Neural progenitor cell (in vitro differentiated cells): ENCODE results near the gene NFE2L3. TPM values are rescaled to one million over a fixed set of nuclear protein-coding genes. Genes with fewer than 3 reads are reported as not detected.
A peak's percentile ranks its signal among the peaks of the same experiment; 100 is the strongest.

Experiments used
- DNase-seq: peaks from one replicate; pipeline ENCODE4 v3.0.0-alpha.2; 2016; ENCODE audit warnings: low spot score
- H2AFZ ChIP-seq: fragments of 200-600 bp; sonication (generic); replicated peaks from 2 replicates; pipeline ENCODE4 v1.6.1; 2016; ENCODE audit warnings: antibody characterized with exemption
- H3F3A ChIP-seq: fragments of 200-600 bp; sonication (generic); 2 replicates; pipeline ENCODE4 v1.6.1; 2016; ENCODE audit warnings: antibody characterized with exemption, low read depth
- H3K27ac ChIP-seq: fragments of 200-600 bp; sonication (generic); 2 replicates; pipeline ENCODE4 v1.5.1; 2016; ENCODE audit warnings: mild to moderate bottlenecking
- H3K27me3 ChIP-seq: fragments of 200-600 bp; sonication (generic); 2 replicates; pipeline ENCODE4 v1.6.1; 2016; ENCODE audit warnings: mild to moderate bottlenecking, moderate library complexity
- H3K36me3 ChIP-seq: fragments of 200-600 bp; sonication (generic); 2 replicates; pipeline ENCODE4 v1.5.1; 2016
- H3K4me1 ChIP-seq: fragments of 200-600 bp; sonication (generic); 2 replicates; pipeline ENCODE4 v1.6.1; 2016; ENCODE audit warnings: mixed run types
- H3K4me2 ChIP-seq: fragments of 200-600 bp; sonication (generic); 2 replicates; pipeline ENCODE4 v1.6.1; 2016
- H3K4me3 ChIP-seq: fragments of 200-600 bp; sonication (generic); 2 replicates; pipeline ENCODE4 v1.5.1; 2016
- H3K79me2 ChIP-seq: fragments of 200-600 bp; sonication (generic); 2 replicates; pipeline ENCODE4 v1.6.1; 2016; ENCODE audit warnings: low read depth
- H3K9ac ChIP-seq: fragments of 200-600 bp; sonication (generic); 2 replicates; pipeline ENCODE4 v1.6.1; 2016
- H3K9me3 ChIP-seq: fragments of 200-600 bp; sonication (generic); 2 replicates; pipeline ENCODE4 v1.5.1; 2016; ENCODE audit warnings: low read depth
- H4K20me1 ChIP-seq: fragments of 200-600 bp; sonication (generic); 2 replicates; pipeline ENCODE4 v1.6.1; 2016; ENCODE audit warnings: low read depth
- H3K27ac Mint-ChIP-seq: 3 replicates; pipeline ENCODE4 v1.8.0; 2021; ENCODE audit warnings: mixed read lengths
- H3K27me3 Mint-ChIP-seq: 2 replicates; pipeline ENCODE4 v1.8.0; 2022; ENCODE audit warnings: low read depth, mild to moderate bottlenecking, inconsistent platforms, moderate library complexity, mixed read lengths; ENCODE audit not compliant: insufficient read depth
- H3K36me3 Mint-ChIP-seq: 3 replicates; pipeline ENCODE4 v1.8.0; 2021; ENCODE audit warnings: mixed read lengths
- H3K4me1 Mint-ChIP-seq: 3 replicates; pipeline ENCODE4 v1.8.0; 2021; ENCODE audit warnings: mixed read lengths
- H3K4me3 Mint-ChIP-seq: 3 replicates; pipeline ENCODE4 v1.8.0; 2021; ENCODE audit warnings: mild to moderate bottlenecking, moderate library complexity, mixed read lengths
- H3K9me3 Mint-ChIP-seq: 3 replicates; pipeline ENCODE4 v1.8.0; 2020; ENCODE audit warnings: mixed read lengths
- CTCF ChIP-seq: fragments of 200-600 bp; sonication (generic); IDR thresholded peaks from 2 replicates; pipeline ENCODE4 v1.5.1; 2017; ENCODE audit warnings: antibody characterized with exemption, mild to moderate bottlenecking
- EZH2 ChIP-seq: fragments of 200-600 bp; sonication (generic); IDR thresholded peaks from 2 replicates; pipeline ENCODE4 v1.6.1; 2017; ENCODE audit warnings: antibody characterized with exemption, mild to moderate bottlenecking, moderate library complexity
- EZH2phosphoT487 ChIP-seq: fragments of 200-600 bp; sonication (generic); IDR thresholded peaks from 2 replicates; pipeline ENCODE4 v1.6.1; 2017; ENCODE audit warnings: antibody characterized with exemption
- total RNA-seq: library from RNA; depleted of rRNA; stranded (reverse); fragments of >200 nt; gene quantifications from 2 replicates; pipeline ENCODE4 v1.2.3, GENCODE V29; 2015; ENCODE audit warnings: low replicate concordance

The NFE2L3 gene, protein sequence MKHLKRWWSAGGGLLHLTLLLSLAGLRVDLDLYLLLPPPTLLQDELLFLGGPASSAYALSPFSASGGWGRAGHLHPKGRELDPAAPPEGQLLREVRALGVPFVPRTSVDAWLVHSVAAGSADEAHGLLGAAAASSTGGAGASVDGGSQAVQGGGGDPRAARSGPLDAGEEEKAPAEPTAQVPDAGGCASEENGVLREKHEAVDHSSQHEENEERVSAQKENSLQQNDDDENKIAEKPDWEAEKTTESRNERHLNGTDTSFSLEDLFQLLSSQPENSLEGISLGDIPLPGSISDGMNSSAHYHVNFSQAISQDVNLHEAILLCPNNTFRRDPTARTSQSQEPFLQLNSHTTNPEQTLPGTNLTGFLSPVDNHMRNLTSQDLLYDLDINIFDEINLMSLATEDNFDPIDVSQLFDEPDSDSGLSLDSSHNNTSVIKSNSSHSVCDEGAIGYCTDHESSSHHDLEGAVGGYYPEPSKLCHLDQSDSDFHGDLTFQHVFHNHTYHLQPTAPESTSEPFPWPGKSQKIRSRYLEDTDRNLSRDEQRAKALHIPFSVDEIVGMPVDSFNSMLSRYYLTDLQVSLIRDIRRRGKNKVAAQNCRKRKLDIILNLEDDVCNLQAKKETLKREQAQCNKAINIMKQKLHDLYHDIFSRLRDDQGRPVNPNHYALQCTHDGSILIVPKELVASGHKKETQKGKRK
- total RNA-seq: 6.2 and 6.9 TPM in 2 replicates

DNA sequence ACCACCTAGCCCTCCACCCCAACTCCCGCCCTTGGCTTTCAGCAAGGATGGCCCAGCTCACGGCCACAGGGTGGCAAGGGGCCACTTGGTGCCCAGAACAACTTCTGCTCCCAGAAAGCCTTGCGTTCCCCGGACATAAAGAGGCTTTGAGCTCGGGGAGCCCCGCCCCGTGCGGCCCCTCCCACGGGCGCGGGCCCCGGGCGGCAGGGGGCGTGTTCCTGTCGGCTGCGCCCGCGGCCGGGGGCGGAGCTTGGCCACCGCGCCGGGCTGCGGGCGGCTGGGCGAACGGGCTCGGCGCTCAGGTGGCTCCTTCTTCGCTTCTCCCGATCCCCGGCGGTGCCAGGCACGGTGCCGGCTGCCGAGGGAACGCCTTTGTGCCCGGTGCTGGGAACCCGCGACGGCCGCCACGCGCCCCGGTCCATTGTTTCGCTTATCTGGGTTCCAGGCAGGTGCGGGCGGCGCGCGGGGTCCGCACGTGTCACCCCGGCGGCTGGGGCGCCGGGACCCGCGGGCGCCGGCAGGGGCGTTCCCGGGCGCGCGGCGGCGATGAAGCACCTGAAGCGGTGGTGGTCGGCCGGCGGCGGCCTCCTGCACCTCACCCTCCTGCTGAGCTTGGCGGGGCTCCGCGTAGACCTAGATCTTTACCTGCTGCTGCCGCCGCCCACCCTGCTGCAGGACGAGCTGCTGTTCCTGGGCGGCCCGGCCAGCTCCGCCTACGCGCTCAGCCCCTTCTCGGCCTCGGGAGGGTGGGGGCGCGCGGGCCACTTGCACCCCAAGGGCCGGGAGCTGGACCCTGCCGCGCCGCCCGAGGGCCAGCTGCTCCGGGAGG, at the start of gene NFE2L3:
Gene NFE2L3, plus strand, starts transcription at position 246 of the 829 bp plus-strand sequence. Its CDS starts 301 bp downstream, at position 547.
- no peak for TF ChIP-seq EZH2phosphoT487
- TF ChIP-seq EZH2: no peak
- peak; percentile 26 for TF ChIP-seq CTCF
- peaks cover 7% of the 10 kb centered on the region for H3K9me3 Mint-ChIP-seq
- Histone ChIP-seq H3K4me1 (peaks cover 13% of the 10 kb centered on the region), H3K4me2 (peak within 1 kb of the TSS; percentile 93), H3K36me3 (no peaks in the 10 kb centered on the region), H3K9me3 (no peaks in the 10 kb centered on the region), H3F3A (peaks cover 20% of the 10 kb centered on the region), H4K20me1 (peaks cover 11% of the 10 kb centered on the region), H2AFZ (peak within 1 kb of the TSS; percentile 93), H3K9ac (no peak within 1 kb of the TSS), H3K27ac (no peak within 1 kb of the TSS), H3K27me3 (peaks cover 72% of the 10 kb centered on the region), H3K79me2 (no peaks in the 10 kb centered on the region), H3K4me3 (peak within 1 kb of the TSS; percentile 57)
- H3K4me1 Mint-ChIP-seq: peaks cover 37% of the 10 kb centered on the region
- DNase-seq: peak; percentile 87
- peak within 1 kb of the TSS; percentile 92 for H3K4me3 Mint-ChIP-seq
- H3K27me3 Mint-ChIP-seq: peaks cover 17% of the 10 kb centered on the region
- no peaks in the 10 kb centered on the region for H3K36me3 Mint-ChIP-seq
- H3K27ac Mint-ChIP-seq: peak within 1 kb of the TSS; percentile 24

DNA sequence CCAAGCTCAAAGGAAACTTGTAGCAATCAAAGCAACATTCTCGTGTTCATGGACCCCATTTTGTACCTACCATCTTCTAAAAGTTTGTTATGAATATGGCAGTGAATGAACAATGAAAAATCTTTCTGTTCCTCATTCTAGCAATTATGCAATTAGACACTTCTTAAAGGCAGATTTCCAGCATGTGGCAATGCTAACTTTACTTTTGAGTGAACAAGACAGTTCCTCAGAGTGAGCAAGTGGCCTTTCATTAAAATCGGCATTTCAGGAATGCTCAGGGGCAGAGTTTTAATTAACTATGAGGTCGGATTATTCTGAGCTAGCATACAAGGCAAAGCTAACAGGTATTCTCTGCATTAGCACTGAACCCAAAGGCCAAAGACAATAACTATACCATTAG, 48.4 kb upstream of the NFE2L3 start:
- Histone ChIP-seq H3K79me2 (no peaks in the 10 kb centered on the region), H4K20me1 (no peaks in the 10 kb centered on the region), H3K4me1 (peaks cover 26% of the 10 kb centered on the region), H3K9ac (no peak overlapping the region), H3K4me3 (no peak overlapping the region), H3K27ac (no peak overlapping the region), H3K4me2 (peak overlapping the region; percentile 46), H2AFZ (no peak overlapping the region), H3F3A (peaks cover 39% of the 10 kb centered on the region), H3K9me3 (no peaks in the 10 kb centered on the region), H3K27me3 (no peaks in the 10 kb centered on the region), H3K36me3 (no peaks in the 10 kb centered on the region)
- H3K4me1 Mint-ChIP-seq: peaks cover 30% of the 10 kb centered on the region
- no peak overlapping the region for H3K4me3 Mint-ChIP-seq
- TF ChIP-seq EZH2: no peak
- no peak for TF ChIP-seq CTCF
- TF ChIP-seq EZH2phosphoT487: no peak
- peaks cover 6% of the 10 kb centered on the region for H3K36me3 Mint-ChIP-seq
- peaks cover 2% of the 10 kb centered on the region for H3K9me3 Mint-ChIP-seq
- DNase-seq: peak; percentile 41
- no peak overlapping the region for H3K27ac Mint-ChIP-seq
- peaks cover 7% of the 10 kb centered on the region for H3K27me3 Mint-ChIP-seq

DNA sequence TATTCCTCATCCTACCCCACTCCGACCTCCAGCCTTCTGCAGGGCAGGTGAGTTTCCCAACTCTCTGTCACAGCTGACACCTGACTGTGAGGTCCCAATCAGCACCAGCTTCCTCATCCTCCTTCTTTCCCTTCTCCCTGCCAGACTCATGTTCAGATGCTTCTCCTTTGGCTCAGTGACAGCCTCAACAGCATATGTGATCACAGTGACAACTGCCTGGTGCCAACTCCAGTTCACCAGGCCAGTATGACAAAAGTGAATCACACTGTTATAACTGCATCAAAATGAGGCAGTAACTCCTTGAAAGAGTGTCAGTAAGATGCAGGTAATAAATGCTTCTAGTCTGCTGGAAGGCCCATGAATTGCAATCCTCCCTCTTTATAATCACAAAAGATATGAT, 46.8 kb upstream of the NFE2L3 start:
- no peak for TF ChIP-seq EZH2
- no peaks in the 10 kb centered on the region for H4K20me1 ChIP-seq
- Mint-ChIP-seq H3K27me3 (peaks cover 8% of the 10 kb centered on the region), H3K4me3 (no peak overlapping the region), H3K27ac (no peak overlapping the region), H3K9me3 (peaks cover 2% of the 10 kb centered on the region), H3K36me3 (peaks cover 6% of the 10 kb centered on the region), H3K4me1 (peaks cover 30% of the 10 kb centered on the region)
- H3K4me1 ChIP-seq: peaks cover 26% of the 10 kb centered on the region
- no peaks in the 10 kb centered on the region for H3K9me3 ChIP-seq
- H3K36me3 ChIP-seq: no peaks in the 10 kb centered on the region
- H3K79me2 ChIP-seq: no peaks in the 10 kb centered on the region
- no peaks in the 10 kb centered on the region for H3K27me3 ChIP-seq
- no peak overlapping the region for H3K27ac ChIP-seq
- no peak overlapping the region for H3K4me3 ChIP-seq
- H3K9ac ChIP-seq: no peak overlapping the region
- DNase-seq: no peak
- H3K4me2 ChIP-seq: no peak overlapping the region
- no peak overlapping the region for H2AFZ ChIP-seq
- H3F3A ChIP-seq: peaks cover 39% of the 10 kb centered on the region
